OCI-LY3 (cell line): ENCODE data around the gene CCDC43.

Experiments used
- EZH2phosphoT487 ChIP-seq: fragments of 200-600 bp; shearing (Covaris generic); IDR thresholded peaks from 2 replicates; pipeline ENCODE4 v1.6.1; 2018; ENCODE audit warnings: antibody characterized with exemption, mixed run types, low read depth
- TF ChIP-seq, protein P1 (sequence below): fragments of 200-600, 300-600 bp; sonication (generic); IDR thresholded peaks from 2 replicates; pipeline ENCODE4 v1.5.1; 2014; ENCODE audit warnings: antibody characterized with exemption, low read length, low read depth

DNA sequence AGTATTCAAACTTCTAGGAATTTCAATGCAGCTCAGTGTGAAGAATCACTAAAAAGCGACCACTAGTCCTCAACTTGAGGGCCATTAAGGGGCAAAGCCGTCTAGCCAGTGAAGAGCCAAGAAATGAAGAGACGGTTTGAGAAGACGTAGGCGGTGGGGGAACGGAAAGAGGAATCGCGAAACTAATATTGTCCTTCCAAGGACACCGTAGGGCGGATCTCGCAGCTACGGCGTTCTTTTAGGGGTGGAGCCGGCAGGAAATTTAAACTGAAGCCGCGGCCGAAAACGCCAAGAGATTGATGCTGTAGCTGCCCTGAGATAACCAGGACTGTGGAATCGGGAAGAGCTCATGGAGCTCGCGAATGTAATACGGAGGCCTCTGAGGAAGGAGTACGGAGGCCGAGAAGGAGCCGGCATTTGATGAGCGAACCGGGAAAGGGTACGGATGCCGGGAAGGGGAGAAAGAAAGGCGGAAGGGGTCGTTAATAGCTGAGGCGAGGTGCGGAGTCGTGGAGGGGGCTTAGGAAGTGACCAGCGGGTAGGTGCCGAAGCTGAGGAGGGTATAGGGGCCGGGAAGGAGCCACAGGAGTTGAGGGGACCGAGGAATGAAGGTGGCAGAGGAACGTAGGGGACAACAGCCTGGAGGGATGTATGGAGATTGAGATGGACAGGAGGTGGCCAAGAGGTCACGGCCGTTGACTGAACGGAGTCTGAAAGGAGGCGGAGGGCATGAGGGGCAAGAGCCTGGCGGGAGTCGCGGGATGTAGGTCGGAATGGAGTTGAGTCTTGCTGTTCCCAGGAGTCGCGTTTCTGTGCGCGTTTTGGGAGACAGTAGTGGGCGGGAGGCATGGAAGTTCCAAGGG lies 19.1 kb upstream of the CCDC43 start, which contains the start of gene DBF4B:
- TF ChIP-seq, protein P1, sequence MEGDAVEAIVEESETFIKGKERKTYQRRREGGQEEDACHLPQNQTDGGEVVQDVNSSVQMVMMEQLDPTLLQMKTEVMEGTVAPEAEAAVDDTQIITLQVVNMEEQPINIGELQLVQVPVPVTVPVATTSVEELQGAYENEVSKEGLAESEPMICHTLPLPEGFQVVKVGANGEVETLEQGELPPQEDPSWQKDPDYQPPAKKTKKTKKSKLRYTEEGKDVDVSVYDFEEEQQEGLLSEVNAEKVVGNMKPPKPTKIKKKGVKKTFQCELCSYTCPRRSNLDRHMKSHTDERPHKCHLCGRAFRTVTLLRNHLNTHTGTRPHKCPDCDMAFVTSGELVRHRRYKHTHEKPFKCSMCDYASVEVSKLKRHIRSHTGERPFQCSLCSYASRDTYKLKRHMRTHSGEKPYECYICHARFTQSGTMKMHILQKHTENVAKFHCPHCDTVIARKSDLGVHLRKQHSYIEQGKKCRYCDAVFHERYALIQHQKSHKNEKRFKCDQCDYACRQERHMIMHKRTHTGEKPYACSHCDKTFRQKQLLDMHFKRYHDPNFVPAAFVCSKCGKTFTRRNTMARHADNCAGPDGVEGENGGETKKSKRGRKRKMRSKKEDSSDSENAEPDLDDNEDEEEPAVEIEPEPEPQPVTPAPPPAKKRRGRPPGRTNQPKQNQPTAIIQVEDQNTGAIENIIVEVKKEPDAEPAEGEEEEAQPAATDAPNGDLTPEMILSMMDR = no peak
- TF ChIP-seq EZH2phosphoT487 = no peak
